Liver (tissue), 3 donors: ENCODE measurements around the gene LIN9.

Experiments used
- FOXA1 ChIP-seq: IDR thresholded peaks from 2 replicates; pipeline ENCODE4 v1.6.1; 2016; ENCODE audit warnings: antibody characterized with exemption
- GABPA ChIP-seq, 2 donors: IDR thresholded peaks in 1 of 2; conservative IDR thresholded peaks in 1 of 2; 2 replicates each; pipeline ENCODE4 v1.6.1; 2016; ENCODE audit warnings: antibody characterized with exemption in 2 of 2, mild to moderate bottlenecking in 1 of 2, moderate library complexity in 1 of 2
- HNF4A ChIP-seq, 2 donors: conservative IDR thresholded peaks; 2 replicates each; pipeline ENCODE4 v1.6.1; 2016; ENCODE audit warnings: antibody characterized with exemption in 2 of 2, mild to moderate bottlenecking in 2 of 2
- HNF4G ChIP-seq: IDR thresholded peaks from 2 replicates; pipeline ENCODE4 v1.6.1; 2016; ENCODE audit warnings: antibody characterized with exemption
- JUND ChIP-seq, 2 donors: IDR thresholded peaks; 2 replicates each; pipeline ENCODE4 v1.6.1; 2016; ENCODE audit warnings: antibody characterized with exemption in 2 of 2
- RAD21 ChIP-seq, 2 donors: IDR thresholded peaks; 2 replicates each; pipeline ENCODE4 v1.6.1; 2016; ENCODE audit warnings: antibody characterized with exemption in 2 of 2, mild to moderate bottlenecking in 2 of 2
- SP1 ChIP-seq: IDR thresholded peaks from 2 replicates; pipeline ENCODE4 v1.6.1; 2018; ENCODE audit warnings: antibody characterized with exemption, mild to moderate bottlenecking
- TAF1 ChIP-seq: conservative IDR thresholded peaks from 2 replicates; pipeline ENCODE4 v1.6.1; 2016; ENCODE audit warnings: antibody characterized with exemption, mild to moderate bottlenecking
- YY1 ChIP-seq: IDR thresholded peaks from 2 replicates; pipeline ENCODE4 v1.6.1; 2016; ENCODE audit warnings: antibody characterized with exemption, mild to moderate bottlenecking
- TF ChIP-seq, protein P1 (sequence below): fragments of 150-350 bp; IDR thresholded peaks from 2 replicates; pipeline ENCODE4 v1.5.1; 2017; ENCODE audit warnings: improper control_type of control experiment, low read depth, low read length; ENCODE audit not compliant: missing input control
- TF ChIP-seq, protein P2 (sequence below): IDR thresholded peaks from 2 replicates; pipeline ENCODE4 v1.6.1; 2016; ENCODE audit warnings: antibody characterized with exemption, mild to moderate bottlenecking
- TF ChIP-seq, protein P3 (sequence below): IDR thresholded peaks from 2 replicates; pipeline ENCODE4 v1.6.1; 2016; ENCODE audit warnings: antibody characterized with exemption
- TF ChIP-seq, protein P4 (sequence below): IDR thresholded peaks from 2 replicates; pipeline ENCODE4 v1.6.1; 2016; ENCODE audit warnings: antibody characterized with exemption
- donor health status: healthy.
- donor health status: healthy.

DNA sequence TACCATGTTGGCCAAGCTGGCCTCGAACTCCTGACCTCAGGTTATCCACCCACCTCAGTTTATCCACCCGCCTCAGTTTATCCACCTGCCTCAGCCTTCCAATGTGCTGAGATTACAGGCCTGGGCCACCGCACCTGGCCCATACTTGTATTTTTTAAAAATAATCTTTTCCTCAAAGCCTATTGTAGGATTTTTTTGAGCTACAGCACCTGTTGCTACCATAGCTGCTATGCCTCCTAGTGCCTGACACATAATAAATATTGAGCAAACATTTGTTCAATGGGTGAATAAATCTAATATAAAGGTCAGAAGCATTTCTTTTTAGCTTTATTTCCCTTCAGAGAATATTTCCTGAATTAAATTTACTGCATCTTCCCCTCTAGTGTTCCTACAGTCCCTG, 106.7 kb downstream of the LIN9 start:
- TF ChIP-seq, protein P1, sequence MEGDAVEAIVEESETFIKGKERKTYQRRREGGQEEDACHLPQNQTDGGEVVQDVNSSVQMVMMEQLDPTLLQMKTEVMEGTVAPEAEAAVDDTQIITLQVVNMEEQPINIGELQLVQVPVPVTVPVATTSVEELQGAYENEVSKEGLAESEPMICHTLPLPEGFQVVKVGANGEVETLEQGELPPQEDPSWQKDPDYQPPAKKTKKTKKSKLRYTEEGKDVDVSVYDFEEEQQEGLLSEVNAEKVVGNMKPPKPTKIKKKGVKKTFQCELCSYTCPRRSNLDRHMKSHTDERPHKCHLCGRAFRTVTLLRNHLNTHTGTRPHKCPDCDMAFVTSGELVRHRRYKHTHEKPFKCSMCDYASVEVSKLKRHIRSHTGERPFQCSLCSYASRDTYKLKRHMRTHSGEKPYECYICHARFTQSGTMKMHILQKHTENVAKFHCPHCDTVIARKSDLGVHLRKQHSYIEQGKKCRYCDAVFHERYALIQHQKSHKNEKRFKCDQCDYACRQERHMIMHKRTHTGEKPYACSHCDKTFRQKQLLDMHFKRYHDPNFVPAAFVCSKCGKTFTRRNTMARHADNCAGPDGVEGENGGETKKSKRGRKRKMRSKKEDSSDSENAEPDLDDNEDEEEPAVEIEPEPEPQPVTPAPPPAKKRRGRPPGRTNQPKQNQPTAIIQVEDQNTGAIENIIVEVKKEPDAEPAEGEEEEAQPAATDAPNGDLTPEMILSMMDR: no peak
- TF ChIP-seq, protein P2, sequence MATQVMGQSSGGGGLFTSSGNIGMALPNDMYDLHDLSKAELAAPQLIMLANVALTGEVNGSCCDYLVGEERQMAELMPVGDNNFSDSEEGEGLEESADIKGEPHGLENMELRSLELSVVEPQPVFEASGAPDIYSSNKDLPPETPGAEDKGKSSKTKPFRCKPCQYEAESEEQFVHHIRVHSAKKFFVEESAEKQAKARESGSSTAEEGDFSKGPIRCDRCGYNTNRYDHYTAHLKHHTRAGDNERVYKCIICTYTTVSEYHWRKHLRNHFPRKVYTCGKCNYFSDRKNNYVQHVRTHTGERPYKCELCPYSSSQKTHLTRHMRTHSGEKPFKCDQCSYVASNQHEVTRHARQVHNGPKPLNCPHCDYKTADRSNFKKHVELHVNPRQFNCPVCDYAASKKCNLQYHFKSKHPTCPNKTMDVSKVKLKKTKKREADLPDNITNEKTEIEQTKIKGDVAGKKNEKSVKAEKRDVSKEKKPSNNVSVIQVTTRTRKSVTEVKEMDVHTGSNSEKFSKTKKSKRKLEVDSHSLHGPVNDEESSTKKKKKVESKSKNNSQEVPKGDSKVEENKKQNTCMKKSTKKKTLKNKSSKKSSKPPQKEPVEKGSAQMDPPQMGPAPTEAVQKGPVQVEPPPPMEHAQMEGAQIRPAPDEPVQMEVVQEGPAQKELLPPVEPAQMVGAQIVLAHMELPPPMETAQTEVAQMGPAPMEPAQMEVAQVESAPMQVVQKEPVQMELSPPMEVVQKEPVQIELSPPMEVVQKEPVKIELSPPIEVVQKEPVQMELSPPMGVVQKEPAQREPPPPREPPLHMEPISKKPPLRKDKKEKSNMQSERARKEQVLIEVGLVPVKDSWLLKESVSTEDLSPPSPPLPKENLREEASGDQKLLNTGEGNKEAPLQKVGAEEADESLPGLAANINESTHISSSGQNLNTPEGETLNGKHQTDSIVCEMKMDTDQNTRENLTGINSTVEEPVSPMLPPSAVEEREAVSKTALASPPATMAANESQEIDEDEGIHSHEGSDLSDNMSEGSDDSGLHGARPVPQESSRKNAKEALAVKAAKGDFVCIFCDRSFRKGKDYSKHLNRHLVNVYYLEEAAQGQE: no peak
- TF ChIP-seq GABPA (IDR thresholded peaks at IDR 0.05 in 1 of 2, conservative IDR thresholded peaks at IDR 0.05 in 1 of 2) (no peak), SP1 (no peak), TAF1 (no peak), YY1 (no peak), JUND (IDR thresholded peaks at IDR 0.05) (no peak), RAD21 (IDR thresholded peaks at IDR 0.05) (no peak), HNF4A (conservative IDR thresholded peaks at IDR 0.05) (no peak), HNF4G (no peak), FOXA1 (no peak)
- TF ChIP-seq, protein P3, sequence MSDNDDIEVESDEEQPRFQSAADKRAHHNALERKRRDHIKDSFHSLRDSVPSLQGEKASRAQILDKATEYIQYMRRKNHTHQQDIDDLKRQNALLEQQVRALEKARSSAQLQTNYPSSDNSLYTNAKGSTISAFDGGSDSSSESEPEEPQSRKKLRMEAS: no peak
- TF ChIP-seq, protein P4, sequence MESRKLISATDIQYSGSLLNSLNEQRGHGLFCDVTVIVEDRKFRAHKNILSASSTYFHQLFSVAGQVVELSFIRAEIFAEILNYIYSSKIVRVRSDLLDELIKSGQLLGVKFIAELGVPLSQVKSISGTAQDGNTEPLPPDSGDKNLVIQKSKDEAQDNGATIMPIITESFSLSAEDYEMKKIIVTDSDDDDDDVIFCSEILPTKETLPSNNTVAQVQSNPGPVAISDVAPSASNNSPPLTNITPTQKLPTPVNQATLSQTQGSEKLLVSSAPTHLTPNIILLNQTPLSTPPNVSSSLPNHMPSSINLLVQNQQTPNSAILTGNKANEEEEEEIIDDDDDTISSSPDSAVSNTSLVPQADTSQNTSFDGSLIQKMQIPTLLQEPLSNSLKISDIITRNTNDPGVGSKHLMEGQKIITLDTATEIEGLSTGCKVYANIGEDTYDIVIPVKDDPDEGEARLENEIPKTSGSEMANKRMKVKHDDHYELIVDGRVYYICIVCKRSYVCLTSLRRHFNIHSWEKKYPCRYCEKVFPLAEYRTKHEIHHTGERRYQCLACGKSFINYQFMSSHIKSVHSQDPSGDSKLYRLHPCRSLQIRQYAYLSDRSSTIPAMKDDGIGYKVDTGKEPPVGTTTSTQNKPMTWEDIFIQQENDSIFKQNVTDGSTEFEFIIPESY: no peak
